Stimulated activated CD8-positive, alpha-beta memory T cell treated with anti-CD3 and anti-CD28 coated beads, Interleukin-15, amount 100 ng/mL, for 4 hours (primary cell): Measurements from ENCODE around the gene STOML3.

Source experiments
- DNase-seq, 2 donors: peaks; one replicate each; pipeline ENCODE4 v3.0.0-alpha.2; 2020; ENCODE audit warnings: low read depth in 2 of 2

Gene STOML3

GRCh38 chr13:38981096-38981495, 9.5 kb downstream of the STOML3 start:
- DNase-seq, result no peak

DNA sequence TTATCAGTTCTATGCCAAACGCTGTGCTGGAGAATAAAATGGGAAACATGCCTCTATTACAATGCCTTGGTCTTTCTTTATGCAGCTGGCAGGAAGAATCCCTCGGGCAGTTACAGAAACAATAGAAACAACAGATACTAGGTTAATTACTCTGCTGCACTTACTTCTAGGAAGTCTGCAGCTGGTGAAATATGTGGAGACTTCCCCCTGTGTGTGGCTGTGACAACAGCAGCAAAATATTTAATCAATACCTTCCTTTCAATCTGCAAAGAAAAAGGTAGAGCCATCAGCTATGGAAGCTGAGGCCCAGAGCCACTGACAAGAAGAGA, 9.9 kb downstream of the STOML3 start:
- DNase-seq, result no peak

DNA sequence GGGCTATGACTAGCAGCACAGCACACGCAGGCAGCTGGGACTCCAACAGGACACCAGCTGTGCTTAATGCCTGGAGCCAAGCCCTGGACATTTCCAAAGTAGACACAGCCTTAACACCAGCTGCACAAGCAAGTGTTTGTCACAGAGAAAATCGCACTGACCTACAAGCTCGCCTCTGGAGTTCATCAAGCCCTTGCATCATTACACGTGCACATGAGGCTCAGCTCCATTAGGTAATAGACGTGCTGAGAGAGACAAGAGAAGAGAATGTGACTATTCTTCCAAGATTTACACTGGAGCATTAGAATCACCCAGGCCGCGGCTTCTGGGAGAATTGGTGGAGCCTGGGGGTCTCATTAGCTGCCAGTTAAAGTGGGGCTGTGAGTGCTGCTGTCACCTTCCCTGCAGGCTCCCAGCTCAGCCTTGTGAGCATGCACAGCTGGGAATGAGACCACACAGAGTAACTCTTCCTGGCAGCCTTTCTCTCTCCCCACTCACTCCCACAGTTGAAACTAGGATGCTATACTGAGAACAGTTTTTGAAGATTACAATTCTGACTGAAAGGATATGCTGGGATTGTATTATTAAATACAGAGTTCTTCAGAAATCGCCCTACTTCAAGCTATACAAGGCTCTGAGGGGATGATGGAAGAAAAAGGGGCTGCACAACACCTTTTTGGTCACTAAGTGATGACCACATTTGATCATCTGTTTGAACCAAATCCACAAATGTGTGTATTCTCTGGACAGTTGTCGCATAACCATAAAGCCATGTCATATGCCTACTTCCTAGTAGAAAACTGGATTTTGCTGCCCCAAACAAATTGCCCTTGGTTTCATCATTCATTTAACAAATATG, 10.5 kb downstream of the STOML3 start:
- no peak for DNase-seq

DNA sequence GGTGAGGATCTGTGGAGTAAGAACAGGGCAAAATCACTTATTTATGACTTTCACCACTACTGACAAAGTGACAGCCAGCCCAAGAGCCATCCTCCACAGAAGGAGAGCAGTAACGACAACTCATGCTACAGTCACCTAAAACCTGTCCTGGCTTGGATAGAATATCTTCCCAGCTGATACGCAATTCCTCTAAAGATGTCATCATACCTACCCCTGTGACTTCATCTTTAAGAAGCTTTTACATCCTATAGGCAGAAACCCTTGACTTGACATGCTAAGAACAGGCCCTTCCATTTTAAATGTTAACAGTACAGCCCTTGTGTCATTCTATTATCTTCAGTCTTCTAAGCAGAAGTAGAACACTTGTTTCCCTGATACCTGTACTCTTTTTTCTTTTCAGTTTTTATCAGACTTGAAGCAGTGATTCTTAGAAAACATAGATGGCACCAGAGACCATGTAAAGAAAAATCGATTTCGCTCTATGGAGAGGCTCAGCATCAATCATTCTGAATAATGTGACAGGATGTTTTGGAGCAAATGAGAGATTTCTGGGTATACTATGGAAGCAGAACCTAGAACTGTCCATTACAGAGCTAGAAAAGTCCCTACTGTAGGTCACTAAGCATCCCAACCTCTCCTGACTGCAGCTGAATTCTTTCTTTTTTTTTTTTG, 20.1 kb downstream of the STOML3 start:
- DNase-seq, result no peak

GRCh38 chr13:38969187-38969586, 21.4 kb downstream of the STOML3 start:
- no peak for DNase-seq

DNA sequence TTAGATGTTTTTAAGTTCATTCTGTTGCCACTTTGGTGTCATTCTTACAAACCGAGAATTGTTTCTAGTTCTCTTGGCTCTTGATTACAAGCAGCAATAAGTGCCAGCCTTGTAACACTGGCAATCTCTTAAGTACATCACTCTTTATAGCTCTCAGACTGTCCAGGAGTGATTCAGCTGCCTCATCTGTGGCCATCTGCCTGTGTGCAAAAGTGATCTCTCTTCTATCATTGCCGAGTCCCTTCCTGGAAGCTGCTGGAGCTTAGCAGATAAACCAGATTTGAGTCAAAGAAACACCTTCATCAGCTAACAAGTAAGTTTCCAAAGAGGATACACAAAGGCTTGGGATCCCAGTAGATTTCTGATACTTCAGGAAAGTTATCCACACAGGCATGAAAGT, 23.2 kb downstream of the STOML3 start:
- DNase-seq, result no peak

DNA sequence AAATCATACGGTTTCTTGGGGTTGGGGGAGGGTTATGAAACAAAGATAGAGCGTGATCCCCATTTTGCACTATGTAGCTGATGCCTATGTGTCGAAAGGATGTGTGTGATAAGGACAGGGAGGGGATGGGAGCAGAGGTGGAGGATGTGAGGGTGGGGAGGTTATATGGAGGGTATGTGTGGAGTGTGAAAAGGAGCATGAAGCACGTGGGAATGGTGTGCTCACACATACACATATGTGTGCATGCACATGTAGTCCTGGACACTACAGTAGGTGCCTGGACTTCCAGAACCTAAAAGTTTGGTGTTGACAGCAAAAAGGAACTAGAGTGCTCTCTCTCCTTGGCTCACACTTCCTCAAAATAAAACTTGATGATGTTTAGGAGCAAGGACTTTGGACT, 25.4 kb downstream of the STOML3 start:
- no peak for DNase-seq

GRCh38 chr13:38960175-38960574, 30.5 kb downstream of the STOML3 start:
- DNase-seq, result no peak

- no peak for DNase-seq
These were observed 32.6 kb downstream of the STOML3 start for GRCh38 chr13:38957794-38958592.

DNA sequence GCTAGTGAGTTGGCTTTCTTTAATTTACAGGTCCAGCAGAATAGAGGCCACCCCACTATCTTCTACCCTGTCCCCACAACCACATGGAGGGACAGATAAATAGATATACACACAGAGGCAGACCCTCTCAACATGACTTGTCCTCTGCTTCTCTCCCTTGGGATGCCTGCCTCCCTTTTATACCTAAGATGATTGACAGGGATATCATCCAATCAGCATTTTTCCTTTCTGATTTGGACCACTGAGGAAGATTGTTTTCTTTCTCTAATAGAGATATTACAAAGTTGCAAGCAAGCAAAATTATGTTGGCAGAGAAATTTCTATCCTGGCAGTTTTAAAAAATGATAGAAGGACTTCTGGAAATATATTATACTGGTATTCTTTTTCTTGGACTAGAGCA, 35.8 kb downstream of the STOML3 start:
- no peak for DNase-seq

- no peak for DNase-seq
These were observed 36.3 kb downstream of the STOML3 start for GRCh38 chr13:38954291-38954690.

DNA sequence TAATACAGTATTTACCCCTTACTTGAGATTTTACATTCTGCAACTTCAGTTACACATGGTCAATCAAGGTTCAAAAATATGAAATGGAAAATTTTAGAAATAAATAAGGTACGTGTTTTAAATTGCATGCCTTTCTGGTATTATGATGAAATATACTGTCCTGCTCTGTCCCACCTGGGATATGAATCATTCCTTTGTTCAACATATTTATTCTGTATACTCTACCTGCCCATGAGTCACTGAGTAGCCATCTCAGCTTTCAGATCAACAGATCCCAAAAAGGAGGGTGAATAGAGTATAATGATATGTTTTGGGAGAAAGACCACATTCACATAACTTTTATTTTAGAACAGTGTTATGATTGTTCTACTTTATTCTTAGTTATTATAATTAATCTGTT, 37.8 kb downstream of the STOML3 start:
- no peak for DNase-seq

GRCh38 chr13:38951525-38952313, 38.9 kb downstream of the STOML3 start:
- no peak for DNase-seq

DNA sequence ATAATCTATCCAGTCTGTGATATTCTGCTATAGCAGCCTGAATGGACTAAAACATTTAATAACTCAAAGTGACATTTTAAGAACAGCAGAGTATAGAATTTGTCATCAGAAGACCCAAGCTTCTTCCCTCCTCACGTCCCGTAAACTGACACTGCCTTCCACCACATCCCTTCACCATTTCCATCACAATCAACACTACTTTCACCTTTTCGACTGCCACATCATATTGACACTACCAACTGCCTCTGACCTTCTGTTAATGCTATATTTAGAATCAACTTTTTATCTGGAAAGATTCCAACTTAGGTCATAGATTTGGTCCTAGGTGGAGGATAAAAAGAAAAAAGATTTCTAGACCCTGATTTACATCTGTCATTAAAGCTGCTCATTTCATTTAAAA, 39.6 kb downstream of the STOML3 start:
- DNase-seq, result no peak

DNA sequence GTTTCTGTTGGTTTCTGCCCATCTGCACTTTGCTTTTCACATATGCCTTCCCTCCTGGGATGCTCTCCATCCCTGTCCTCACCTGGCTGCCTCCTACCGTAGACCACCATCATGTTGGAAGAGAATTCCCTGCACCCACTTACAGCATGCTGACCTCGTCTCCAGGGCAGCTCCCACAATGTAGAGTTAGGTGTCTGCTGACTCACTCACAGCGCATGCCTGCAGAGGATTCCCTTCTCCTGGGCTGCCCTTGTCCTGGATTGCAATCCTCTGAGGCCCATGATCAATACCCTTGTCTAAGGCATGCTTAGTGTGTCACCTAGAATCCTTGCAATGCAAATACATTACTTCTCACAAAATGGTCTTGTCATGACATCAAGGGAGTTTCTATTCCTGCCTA, 43.6 kb downstream of the STOML3 start:
- DNase-seq, result no peak

DNA sequence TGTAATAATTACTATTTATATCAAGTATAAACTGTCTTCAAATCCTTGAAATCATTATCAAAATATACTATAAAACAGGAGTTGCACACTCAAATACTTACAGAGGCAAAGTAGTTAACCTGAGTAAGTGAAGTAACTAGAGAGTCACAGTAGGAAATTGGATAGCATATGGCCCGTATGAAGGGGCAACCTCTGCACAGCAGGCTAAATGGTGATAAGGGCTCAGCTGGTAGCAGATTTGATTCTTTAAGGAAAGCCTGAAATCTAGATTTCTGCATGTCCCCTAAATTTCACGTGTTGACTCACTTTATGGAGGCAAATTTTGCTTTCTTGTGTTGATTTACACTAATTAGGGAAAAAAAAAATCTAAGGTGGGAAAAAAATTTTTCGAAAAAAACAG, 46.4 kb downstream of the STOML3 start:
- no peak for DNase-seq

DNA sequence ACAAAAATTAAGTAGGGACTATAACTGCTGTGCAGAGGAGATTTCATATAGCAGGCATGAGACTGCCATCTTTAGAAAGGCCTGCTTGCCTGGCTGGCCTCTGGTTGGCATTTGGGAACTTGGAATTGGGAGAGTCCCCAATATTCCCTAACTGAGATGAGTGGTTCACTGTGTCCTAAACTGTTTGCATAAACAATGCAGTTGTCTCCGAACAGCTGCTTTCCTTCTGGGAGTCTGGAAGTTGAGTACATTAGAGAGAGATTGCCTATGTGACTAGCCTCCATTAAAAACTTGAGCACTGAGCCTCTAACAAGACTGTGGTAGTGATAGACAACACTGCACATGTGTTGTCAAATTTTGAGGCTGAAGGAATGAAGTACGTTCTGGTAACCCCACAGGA, 47.4 kb downstream of the STOML3 start:
- no peak for DNase-seq

DNA sequence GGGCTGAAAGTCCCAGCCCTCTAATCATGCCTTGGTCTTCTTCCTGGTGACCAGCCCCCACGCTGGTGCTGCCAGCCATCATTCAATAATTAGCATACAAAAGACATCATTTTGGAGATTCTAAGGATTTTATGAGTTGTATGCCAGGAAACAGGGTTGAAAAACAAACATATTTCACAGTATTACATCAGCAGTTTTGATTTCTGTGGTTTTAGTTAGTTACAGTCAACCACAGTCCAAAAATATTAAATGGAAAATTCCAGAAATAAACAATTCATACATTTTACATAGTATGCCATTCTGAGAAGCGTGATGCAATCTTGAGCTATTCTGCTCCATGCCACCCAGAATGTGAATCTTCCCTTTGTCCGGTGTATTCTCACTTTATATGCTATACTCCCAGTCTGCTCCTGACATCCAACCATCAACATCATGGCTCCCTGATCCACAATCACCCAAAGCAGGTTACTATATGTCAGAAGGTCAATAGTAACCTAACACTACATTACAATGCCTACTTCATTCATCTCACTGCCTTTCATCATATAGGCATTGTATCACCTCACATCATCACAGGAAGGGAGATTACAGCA, 49.2 kb downstream of the STOML3 start:
- DNase-seq, result no peak

DNA sequence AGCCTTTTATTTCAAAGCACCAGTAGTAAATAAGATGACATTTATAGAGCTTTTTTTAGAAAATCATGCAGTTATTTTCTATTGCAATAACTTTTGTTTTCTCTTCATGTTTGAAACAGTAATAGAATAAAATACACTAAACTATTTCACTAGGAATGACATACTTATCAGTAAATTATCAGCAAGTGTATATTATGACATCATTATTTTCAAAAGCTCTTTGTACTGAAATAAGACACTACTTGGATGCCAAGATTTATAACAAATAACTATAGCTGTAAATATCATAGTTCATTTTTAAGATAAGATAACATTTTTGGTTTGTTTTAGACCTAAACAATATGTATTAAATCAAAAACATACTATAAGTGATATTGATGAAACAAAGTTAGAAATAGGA, 56.8 kb downstream of the STOML3 start:
- DNase-seq, result no peak

- no peak for DNase-seq
These were observed 68.5 kb downstream of the STOML3 start for GRCh38 chr13:38922170-38922569.

GRCh38 chr13:38921081-38921480, 69.5 kb downstream of the STOML3 start:
- no peak for DNase-seq
